ENCODE data around the gene IL1F10. TPM values are rescaled to one million over a fixed set of nuclear protein-coding genes. Genes with fewer than 3 reads are reported as not detected.

IL1F10 gene
- total and polyA plus RNA-seq, 4 donors, result not detected

DNA sequence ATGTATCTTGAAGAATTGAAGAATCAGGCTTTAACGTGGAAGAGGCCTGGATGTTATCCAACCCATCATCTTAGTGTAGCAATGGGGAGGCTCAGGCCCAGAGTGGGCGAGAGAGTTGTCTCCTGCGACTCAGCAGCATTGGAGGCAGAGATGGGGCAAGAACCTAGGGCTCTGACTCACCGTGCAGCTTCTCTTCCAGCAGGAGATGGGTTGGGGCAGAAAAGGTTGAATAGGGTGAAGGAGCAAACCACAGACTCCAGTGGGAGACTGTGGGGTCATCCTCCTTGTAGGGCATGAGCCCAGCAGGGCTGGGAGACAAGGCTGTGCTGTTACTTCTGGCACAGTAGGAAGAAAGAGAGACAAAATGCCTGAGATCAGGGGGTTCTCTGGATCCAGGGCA lies 7.4 kb upstream of the IL1F10 start:
- TF ChIP-seq EGR1 (IDR thresholded peaks at IDR 0.05; ENCODE audit: low read depth in 2 of 2) (no peak), HNF4G (IDR thresholded peaks at IDR 0.05) (no peak), YY1 (IDR thresholded peaks at IDR 0.05) (no peak), GABPA (IDR thresholded peaks at IDR 0.05 in 1 of 2, conservative IDR thresholded peaks at IDR 0.05 in 1 of 2) (no peak), FOXA1 (IDR thresholded peaks at IDR 0.05) (no peak), FOXA2 (IDR thresholded peaks at IDR 0.05) (no peak), ZBTB33 (IDR thresholded peaks at IDR 0.05) (no peak), SP1 (IDR thresholded peaks at IDR 0.05) (no peak), RXRA (IDR thresholded peaks at IDR 0.05) (no peak)
- TF ChIP-seq, protein P1, sequence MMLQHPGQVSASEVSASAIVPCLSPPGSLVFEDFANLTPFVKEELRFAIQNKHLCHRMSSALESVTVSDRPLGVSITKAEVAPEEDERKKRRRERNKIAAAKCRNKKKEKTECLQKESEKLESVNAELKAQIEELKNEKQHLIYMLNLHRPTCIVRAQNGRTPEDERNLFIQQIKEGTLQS (IDR thresholded peaks at IDR 0.05), result no peak
- TF ChIP-seq, protein P2, sequence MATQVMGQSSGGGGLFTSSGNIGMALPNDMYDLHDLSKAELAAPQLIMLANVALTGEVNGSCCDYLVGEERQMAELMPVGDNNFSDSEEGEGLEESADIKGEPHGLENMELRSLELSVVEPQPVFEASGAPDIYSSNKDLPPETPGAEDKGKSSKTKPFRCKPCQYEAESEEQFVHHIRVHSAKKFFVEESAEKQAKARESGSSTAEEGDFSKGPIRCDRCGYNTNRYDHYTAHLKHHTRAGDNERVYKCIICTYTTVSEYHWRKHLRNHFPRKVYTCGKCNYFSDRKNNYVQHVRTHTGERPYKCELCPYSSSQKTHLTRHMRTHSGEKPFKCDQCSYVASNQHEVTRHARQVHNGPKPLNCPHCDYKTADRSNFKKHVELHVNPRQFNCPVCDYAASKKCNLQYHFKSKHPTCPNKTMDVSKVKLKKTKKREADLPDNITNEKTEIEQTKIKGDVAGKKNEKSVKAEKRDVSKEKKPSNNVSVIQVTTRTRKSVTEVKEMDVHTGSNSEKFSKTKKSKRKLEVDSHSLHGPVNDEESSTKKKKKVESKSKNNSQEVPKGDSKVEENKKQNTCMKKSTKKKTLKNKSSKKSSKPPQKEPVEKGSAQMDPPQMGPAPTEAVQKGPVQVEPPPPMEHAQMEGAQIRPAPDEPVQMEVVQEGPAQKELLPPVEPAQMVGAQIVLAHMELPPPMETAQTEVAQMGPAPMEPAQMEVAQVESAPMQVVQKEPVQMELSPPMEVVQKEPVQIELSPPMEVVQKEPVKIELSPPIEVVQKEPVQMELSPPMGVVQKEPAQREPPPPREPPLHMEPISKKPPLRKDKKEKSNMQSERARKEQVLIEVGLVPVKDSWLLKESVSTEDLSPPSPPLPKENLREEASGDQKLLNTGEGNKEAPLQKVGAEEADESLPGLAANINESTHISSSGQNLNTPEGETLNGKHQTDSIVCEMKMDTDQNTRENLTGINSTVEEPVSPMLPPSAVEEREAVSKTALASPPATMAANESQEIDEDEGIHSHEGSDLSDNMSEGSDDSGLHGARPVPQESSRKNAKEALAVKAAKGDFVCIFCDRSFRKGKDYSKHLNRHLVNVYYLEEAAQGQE (IDR thresholded peaks at IDR 0.05), result no peak
- TF ChIP-seq, protein P3, sequence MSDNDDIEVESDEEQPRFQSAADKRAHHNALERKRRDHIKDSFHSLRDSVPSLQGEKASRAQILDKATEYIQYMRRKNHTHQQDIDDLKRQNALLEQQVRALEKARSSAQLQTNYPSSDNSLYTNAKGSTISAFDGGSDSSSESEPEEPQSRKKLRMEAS (IDR thresholded peaks at IDR 0.05), result no peak
- 82% methylated on average over 4 of the region's 4 CpGs for WGBS
- Histone ChIP-seq H3K9ac (ENCODE audit: low read depth in 1 of 2, low read length in 2 of 2) (no peak overlapping the region), H3K9me3 (ENCODE audit: control insufficient read depth in 4 of 4, low read length in 3 of 4) (peaks cover 0 to 7% (median 0%) of the 10 kb centered on the region in 4 donors), H3K4me3 (ENCODE audit: low read depth in 1 of 3, low read length in 3 of 3) (no peak overlapping the region), H3K4me1 (ENCODE audit: control insufficient read depth in 4 of 4, insufficient read depth in 4 of 4, low read length in 3 of 4) (no peaks in the 10 kb centered on the region), H3K27ac (ENCODE audit: low read depth in 1 of 2, low read length in 2 of 2) (no peak overlapping the region), H3K27me3 (ENCODE audit: control insufficient read depth in 4 of 4, insufficient read depth in 4 of 4, low read length in 3 of 4) (no peaks in the 10 kb centered on the region), H3K36me3 (ENCODE audit: control insufficient read depth in 4 of 4, insufficient read depth in 3 of 4, low read depth in 1 of 4, low read length in 3 of 4) (no peaks in the 10 kb centered on the region)
- DNase-seq (ENCODE audit: low spot score), result no peak

DNA sequence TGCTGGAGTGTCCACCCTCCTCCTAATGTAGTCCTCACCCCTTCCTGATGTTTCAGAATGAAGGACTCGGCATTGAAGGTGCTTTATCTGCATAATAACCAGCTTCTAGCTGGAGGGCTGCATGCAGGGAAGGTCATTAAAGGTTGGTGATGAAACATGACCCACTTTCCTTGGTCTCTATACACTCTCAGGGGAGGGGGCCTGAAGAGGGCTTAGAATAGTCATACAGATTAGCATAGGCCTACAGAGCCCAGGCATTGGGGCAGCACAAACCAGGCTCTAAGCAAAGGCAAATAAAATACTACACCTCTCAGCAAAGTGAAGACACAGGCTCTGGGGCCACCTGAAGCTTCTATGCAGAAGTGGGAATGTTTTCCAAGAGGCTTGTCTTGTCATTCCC lies 7.0 kb upstream of the IL1F10 start:
- no peak overlapping the region for H3K9ac ChIP-seq (ENCODE audit: low read depth in 1 of 2, low read length in 2 of 2)
- no peaks in the 10 kb centered on the region for H3K4me1 ChIP-seq (ENCODE audit: control insufficient read depth in 4 of 4, insufficient read depth in 4 of 4, low read length in 3 of 4)
- H3K36me3 ChIP-seq (ENCODE audit: control insufficient read depth in 4 of 4, insufficient read depth in 3 of 4, low read depth in 1 of 4, low read length in 3 of 4), result no peaks in the 10 kb centered on the region
- H3K27me3 ChIP-seq (ENCODE audit: control insufficient read depth in 4 of 4, insufficient read depth in 4 of 4, low read length in 3 of 4), result no peaks in the 10 kb centered on the region
- no peak overlapping the region for H3K27ac ChIP-seq (ENCODE audit: low read depth in 1 of 2, low read length in 2 of 2)
- H3K9me3 ChIP-seq (ENCODE audit: control insufficient read depth in 4 of 4, low read length in 3 of 4), result peaks cover 0 to 7% (median 0%) of the 10 kb centered on the region in 4 donors
- TF ChIP-seq, protein P1 (IDR thresholded peaks at IDR 0.05), result no peak
- TF ChIP-seq NR2F2 (IDR thresholded peaks at IDR 0.05) (no peak), FOXA1 (IDR thresholded peaks at IDR 0.05) (no peak), SP1 (IDR thresholded peaks at IDR 0.05) (no peak), HNF4G (IDR thresholded peaks at IDR 0.05) (no peak), CTCF (IDR thresholded peaks at IDR 0.05; ENCODE audit: low read depth, low read length, missing input control) (no peak), GABPA (IDR thresholded peaks at IDR 0.05 in 1 of 2, conservative IDR thresholded peaks at IDR 0.05 in 1 of 2) (no peak)
- H3K4me3 ChIP-seq (ENCODE audit: low read depth in 1 of 3, low read length in 3 of 3), result no peak overlapping the region
- WGBS, result 85% methylated on average over 1 of the region's 1 CpG
- no peak for DNase-seq (ENCODE audit: low spot score)

Measured in liver (tissue), 9 donors.